Naive thymus-derived CD4-positive, alpha-beta T cell (primary cell): ENCODE measurements around the gene CTPS2. TPM values are rescaled to one million over a fixed set of nuclear protein-coding genes. Genes with fewer than 3 reads are reported as not detected.
"Not testable (repeated sequence)": the region's sequence is repeated elsewhere in the genome, so short reads cannot be mapped to it uniquely, and the experiment has no call there.

Source experiments
- ATAC-seq: fragments of 150-1000 bp; cut with Tn5 transposase; 2 replicates; pipeline ENCODE4 v1.10.0; 2021; ENCODE audit warnings: mild to moderate bottlenecking, moderate library complexity
- CTCF ChIA-PET: fragments of 350-600 bp; sonication (Branson Sonifier 250); formaldehyde crosslinking; loops from one replicate; lab custom pipeline; 2021; ENCODE audit warnings: antibody characterized with exemption; lab: Charles Lee
- POLR2A ChIA-PET: fragments of 350-600 bp; sonication (Branson Sonifier 250); formaldehyde crosslinking; loops from one replicate; lab custom pipeline; 2021; ENCODE audit warnings: antibody characterized with exemption, inconsistent platforms; lab: Charles Lee
- DNase-seq, 9 donors: peaks; one replicate each; pipeline versions ENCODE4 v3.0.0 to v3.0.0-alpha.2; 2020 to 2022; ENCODE audit warnings: mixed read lengths in 1 of 9
- H3K27ac ChIP-seq: one replicate; pipeline ENCODE4 v1.7.0; 2013; ENCODE audit warnings: mild to moderate bottlenecking, low read depth, low read length, moderate library complexity
- H3K27me3 ChIP-seq, 2 donors: one replicate each; pipeline ENCODE4 v1.7.0; 2013; ENCODE audit warnings: low read length in 2 of 2, mild to moderate bottlenecking in 2 of 2, moderate library complexity in 2 of 2; ENCODE audit not compliant: control insufficient read depth in 2 of 2, insufficient read depth in 2 of 2
- H3K36me3 ChIP-seq, 3 experiments: 1 replicate in 2 of 3; 2 replicates in 1 of 3; pipeline ENCODE4 v1.7.0; 2013; ENCODE audit warnings: low read length in 3 of 3, mild to moderate bottlenecking in 3 of 3, moderate library complexity in 1 of 3; ENCODE audit not compliant: insufficient read depth in 3 of 3, control insufficient read depth in 2 of 3
- H3K4me1 ChIP-seq, 2 donors: one replicate each; pipeline ENCODE4 v1.7.0; 2013; ENCODE audit warnings: low read length in 2 of 2, mild to moderate bottlenecking in 2 of 2, moderate library complexity in 1 of 2; ENCODE audit not compliant: control insufficient read depth in 2 of 2, insufficient read depth in 2 of 2
- H3K4me3 ChIP-seq: 2 replicates; pipeline ENCODE4 v1.7.0; 2013; ENCODE audit warnings: mild to moderate bottlenecking, low read length
- H3K9me3 ChIP-seq, 3 experiments: 1 replicate in 2 of 3; 2 replicates in 1 of 3; pipeline ENCODE4 v1.7.0; 2013; ENCODE audit warnings: low read length in 3 of 3; ENCODE audit not compliant: control insufficient read depth in 2 of 3
- H3K27ac Mint-ChIP-seq, 9 donors: one replicate each; pipeline ENCODE4 v1.8.0; 2020 to 2022; ENCODE audit warnings: mixed read lengths in 9 of 9, mild to moderate bottlenecking in 8 of 9, moderate library complexity in 5 of 9, inconsistent platforms in 2 of 9
- H3K27me3 Mint-ChIP-seq, 5 donors: one replicate each; pipeline ENCODE4 v1.8.0; 2021 to 2022; ENCODE audit warnings: mixed read lengths in 5 of 5, mild to moderate bottlenecking in 1 of 5
- H3K36me3 Mint-ChIP-seq, 5 donors: one replicate each; pipeline ENCODE4 v1.8.0; 2020 to 2022; ENCODE audit warnings: mixed read lengths in 5 of 5, mild to moderate bottlenecking in 3 of 5, inconsistent platforms in 1 of 5
- H3K4me1 Mint-ChIP-seq, 7 donors: one replicate each; pipeline ENCODE4 v1.8.0; 2020 to 2022; ENCODE audit warnings: mixed read lengths in 7 of 7, mild to moderate bottlenecking in 3 of 7, inconsistent platforms in 1 of 7
- H3K4me3 Mint-ChIP-seq, 10 donors: one replicate each; pipeline ENCODE4 v1.8.0; 2020 to 2022; ENCODE audit warnings: mild to moderate bottlenecking in 10 of 10, mixed read lengths in 10 of 10, moderate library complexity in 6 of 10, inconsistent platforms in 2 of 10
- H3K9me3 Mint-ChIP-seq, 11 donors: one replicate each; pipeline ENCODE4 v1.8.0; 2020 to 2022; ENCODE audit warnings: mixed read lengths in 11 of 11, mild to moderate bottlenecking in 4 of 11, inconsistent platforms in 1 of 11, moderate library complexity in 1 of 11
- intact Hi-C, 2 donors: fragments of 100-400 bp; cut with micrococcal nuclease; formaldehyde crosslinking; loops; one replicate each; pipeline ENCODE4 v1.15.1; 2023
- polyA plus RNA-seq, 2 donors: library from polyadenylated mRNA; unstranded; fragments of 300-500 nt; fragmentation: Illumina TruSeq; gene quantifications; one replicate each; pipeline ENCODE4 v1.2.3, GENCODE V29; 2021
- total RNA-seq, 6 experiments: library from RNA in 5 of 6; stranded (reverse) in 5 of 6; gene quantifications; 1 replicate in 5 of 6; 2 replicates in 1 of 6; pipeline ENCODE4 v1.2.3 and lab custom pipeline; 2021 to 2026

CTPS2 gene
- total and polyA plus RNA-seq, 7 experiments from 2014 or later, result 2.7 to 8.9 (median 5.6) TPM

GRCh38 chrX:16629909-16630308 is 82.6 kb downstream of the CTPS2 start:
- POLR2A ChIA-PET, result no interaction called here
- intact Hi-C loops, result loop anchor here in 1 of 2 donors (10.0 kb wide), 1 partner anchor 45 kb away; no protein-coding TSS in a partner anchor
- CTCF ChIA-PET, result interaction anchor here (0.9 kb wide), 1 partner anchor 11 kb away, joined by 3 read pairs; no protein-coding TSS in a partner anchor
- Mint-ChIP-seq H3K27ac (no peak overlapping the region), H3K4me3 (no peak overlapping the region), H3K27me3 (no peaks in the 10 kb centered on the region), H3K36me3 (peaks cover 0 to 14% (median 4%) of the 10 kb centered on the region in 5 donors), H3K4me1 (peaks cover 0 to 8% (median 5%) of the 10 kb centered on the region in 7 donors), H3K9me3 (peaks cover 0 to 2% (median 0%) of the 10 kb centered on the region in 11 donors)
- H3K27me3 ChIP-seq, result no peaks in the 10 kb centered on the region
- no peak for ATAC-seq
- no peaks in the 10 kb centered on the region for H3K36me3 ChIP-seq
- H3K4me1 ChIP-seq, result no peaks in the 10 kb centered on the region
- no peak for DNase-seq
- H3K4me3 ChIP-seq, result no peak overlapping the region
- no peaks in the 10 kb centered on the region for H3K9me3 ChIP-seq
- no peak overlapping the region for H3K27ac ChIP-seq

GRCh38 chrX:16628946-16629595 is 83.4 kb downstream of the CTPS2 start:
- ChIA-PET POLR2A (no interaction called here), CTCF (no interaction called here)
- peaks cover 0 to 2% (median 0%) of the 10 kb centered on the region in 11 donors for H3K9me3 Mint-ChIP-seq
- DNase-seq (no peak), ATAC-seq (no peak)
- peak overlapping the region in 1 of 9 donors; percentile 47 for H3K27ac Mint-ChIP-seq
- H3K27me3 Mint-ChIP-seq, result no peaks in the 10 kb centered on the region
- H3K4me1 ChIP-seq, result no peaks in the 10 kb centered on the region
- peaks cover 0 to 14% (median 4%) of the 10 kb centered on the region in 5 donors for H3K36me3 Mint-ChIP-seq
- H3K4me3 ChIP-seq, result no peak overlapping the region
- no peaks in the 10 kb centered on the region for H3K36me3 ChIP-seq
- no peaks in the 10 kb centered on the region for H3K27me3 ChIP-seq
- no peak overlapping the region for H3K4me3 Mint-ChIP-seq
- no peak overlapping the region for H3K27ac ChIP-seq
- H3K4me1 Mint-ChIP-seq, result peaks cover 0 to 5% (median 4%) of the 10 kb centered on the region in 7 donors
- H3K9me3 ChIP-seq, result no peaks in the 10 kb centered on the region
- intact Hi-C loops, result no loop called here

GRCh38 chrX:16628511-16628910 is 84.0 kb downstream of the CTPS2 start:
- H3K4me1 ChIP-seq, H3K4me3 Mint-ChIP-seq, intact Hi-C loops, H3K9me3 Mint-ChIP-seq, H3K9me3 ChIP-seq, H3K27me3 ChIP-seq, CTCF ChIA-PET, H3K36me3 ChIP-seq, H3K27me3 Mint-ChIP-seq, DNase-seq, H3K27ac ChIP-seq, POLR2A ChIA-PET, ATAC-seq, H3K4me3 ChIP-seq, H3K4me1 Mint-ChIP-seq: not testable (repeated sequence)
- Mint-ChIP-seq H3K36me3 (peaks cover 0 to 14% (median 4%) of the 10 kb centered on the region in 5 donors), H3K27ac (peak overlapping the region in 1 of 9 donors; percentile 47)

GRCh38 chrX:16619024-16619423 is 93.4 kb downstream of the CTPS2 start:
- Mint-ChIP-seq H3K4me3 (no peak overlapping the region), H3K36me3 (peaks cover 7 to 18% (median 15%) of the 10 kb centered on the region in 5 donors), H3K27ac (no peak overlapping the region), H3K9me3 (peaks cover 0 to 5% (median 0%) of the 10 kb centered on the region in 11 donors), H3K4me1 (peaks cover 0 to 5% (median 3%) of the 10 kb centered on the region in 7 donors), H3K27me3 (no peaks in the 10 kb centered on the region)
- H3K9me3 ChIP-seq, result no peaks in the 10 kb centered on the region
- no peak for ATAC-seq
- intact Hi-C loops, result no loop called here
- no peaks in the 10 kb centered on the region for H3K4me1 ChIP-seq
- H3K27me3 ChIP-seq, result no peaks in the 10 kb centered on the region
- H3K27ac ChIP-seq, result no peak overlapping the region
- ChIA-PET CTCF (no interaction called here), POLR2A (interaction anchor here (0.6 kb wide), 1 partner anchor 828 kb away, joined by 3 read pairs; no protein-coding TSS in a partner anchor)
- DNase-seq, result no peak
- no peaks in the 10 kb centered on the region for H3K36me3 ChIP-seq
- no peak overlapping the region for H3K4me3 ChIP-seq

GRCh38 chrX:16618422-16618821 is 94.0 kb downstream of the CTPS2 start:
- H3K4me1 Mint-ChIP-seq, result peaks cover 0 to 3% (median 2%) of the 10 kb centered on the region in 7 donors
- DNase-seq (no peak), ATAC-seq (no peak)
- no peaks in the 10 kb centered on the region for H3K4me1 ChIP-seq
- no peak overlapping the region for H3K27ac Mint-ChIP-seq
- intact Hi-C loops, result no loop called here
- no peak overlapping the region for H3K4me3 Mint-ChIP-seq
- H3K36me3 ChIP-seq, result no peaks in the 10 kb centered on the region
- H3K9me3 Mint-ChIP-seq, result peaks cover 0 to 5% (median 0%) of the 10 kb centered on the region in 11 donors
- no peaks in the 10 kb centered on the region for H3K9me3 ChIP-seq
- POLR2A ChIA-PET, result interaction anchor here (0.6 kb wide), 1 partner anchor 827 kb away, joined by 3 read pairs; no protein-coding TSS in a partner anchor
- CTCF ChIA-PET, result no interaction called here
- peaks cover 11 to 23% (median 15%) of the 10 kb centered on the region in 5 donors for H3K36me3 Mint-ChIP-seq
- H3K4me3 ChIP-seq, result no peak overlapping the region
- H3K27ac ChIP-seq, result no peak overlapping the region
- H3K27me3 ChIP-seq, result no peaks in the 10 kb centered on the region
- H3K27me3 Mint-ChIP-seq, result no peaks in the 10 kb centered on the region

- Mint-ChIP-seq H3K9me3 (peaks cover 0 to 5% (median 0%) of the 10 kb centered on the region in 11 donors), H3K27me3 (no peaks in the 10 kb centered on the region), H3K36me3 (peaks cover 18 to 30% (median 21%) of the 10 kb centered on the region in 5 donors), H3K4me3 (no peak overlapping the region), H3K4me1 (no peaks in the 10 kb centered on the region), H3K27ac (no peak overlapping the region)
- POLR2A ChIA-PET, result no interaction called here
- Histone ChIP-seq H3K4me3 (no peak overlapping the region), H3K4me1 (no peaks in the 10 kb centered on the region), H3K27ac (no peak overlapping the region), H3K9me3 (no peaks in the 10 kb centered on the region), H3K27me3 (no peaks in the 10 kb centered on the region), H3K36me3 (no peaks in the 10 kb centered on the region)
- DNase-seq (no peak), ATAC-seq (no peak)
- intact Hi-C loops, result no loop called here
- CTCF ChIA-PET, result no interaction called here
Measured at GRCh38 chrX:16617382-16617781, 95.1 kb downstream of the CTPS2 start.
